HG03108 (cell line): ENCODE results near the gene FBF1.

Source experiments
- ATAC-seq: cut with Tn5 transposase; IDR thresholded peaks from one replicate; pipeline ENCODE4 v1.9.1; 2021; ENCODE audit warnings: moderate library complexity; ENCODE audit not compliant: unreplicated experiment

Gene FBF1

GRCh38 chr17:75917141-75917916 is 23.5 kb downstream of the FBF1 start:
- ATAC-seq = no peak

- ATAC-seq = no peak
Observed at GRCh38 chr17:75915268-75915667, 25.6 kb downstream of the FBF1 start.

GRCh38 chr17:75914643-75915267 is 26.1 kb downstream of the FBF1 start:
- ATAC-seq = no peak

GRCh38 chr17:75913537-75914210 is 27.2 kb downstream of the FBF1 start:
- no peak for ATAC-seq

GRCh38 chr17:75910699-75911098 is 30.1 kb downstream of the FBF1 start:
- ATAC-seq = no peak

GRCh38 chr17:75909812-75910274 is 31.0 kb downstream of the FBF1 start:
- ATAC-seq = no peak

- ATAC-seq = no peak
Observed at GRCh38 chr17:75909051-75909811, 31.6 kb downstream of the FBF1 start.

- no peak for ATAC-seq
Observed at GRCh38 chr17:75908201-75908600, 32.6 kb downstream of the FBF1 start.

- ATAC-seq = no peak
Observed at GRCh38 chr17:75906143-75906884, 34.5 kb downstream of the FBF1 start.

- ATAC-seq = peak; percentile 94
Observed at GRCh38 chr17:75904749-75905521, 35.9 kb downstream of the FBF1 start, which contains the start of gene MRPL38. Gene MRPL38, minus strand, starts transcription at chr17:75904884. Its CDS starts 9 bp downstream, at chr17:75904875.

- ATAC-seq = no peak
Observed at GRCh38 chr17:75902406-75902805, 38.4 kb downstream of the FBF1 start.

- no peak for ATAC-seq
Observed at GRCh38 chr17:75901727-75902126, 39.1 kb downstream of the FBF1 start.

GRCh38 chr17:75900691-75901533 is 39.9 kb downstream of the FBF1 start:
- ATAC-seq = no peak

- no peak for ATAC-seq
Observed at GRCh38 chr17:75899767-75900468, 40.9 kb downstream of the FBF1 start.

- no peak for ATAC-seq
Observed at GRCh38 chr17:75899353-75899752, 41.5 kb downstream of the FBF1 start.

GRCh38 chr17:75898791-75899190 is 42.1 kb downstream of the FBF1 start:
- ATAC-seq = no peak

- ATAC-seq = no peak
Observed at GRCh38 chr17:75898065-75898464, 42.8 kb downstream of the FBF1 start.
